Measurements from ENCODE around the gene ADCY2. TPM values are rescaled to one million over a fixed set of nuclear protein-coding genes. Genes with fewer than 3 reads are reported as not detected.

Gene ADCY2
- total RNA-seq, 2 experiments from 2014 or later: not detected

GRCh38 chr5:7577381-7577780 is 181.4 kb downstream of the ADCY2 start:
- no peaks in the 10 kb centered on the region for H3K27me3 Mint-ChIP-seq
- no peak overlapping the region for H3K4me3 Mint-ChIP-seq
- CTCF ChIA-PET: no interaction called here
- no peak for DNase-seq
- no peak overlapping the region for H3K27ac Mint-ChIP-seq
- H3K4me1 Mint-ChIP-seq: no peaks in the 10 kb centered on the region
- H3K9me3 Mint-ChIP-seq: no peaks in the 10 kb centered on the region
- POLR2A ChIA-PET: no interaction called here
- no peaks in the 10 kb centered on the region for H3K36me3 Mint-ChIP-seq (ENCODE audit: low read depth)

GRCh38 chr5:7578071-7578470 is 182.1 kb downstream of the ADCY2 start:
- Mint-ChIP-seq H3K27me3 (no peaks in the 10 kb centered on the region), H3K4me3 (no peak overlapping the region), H3K4me1 (no peaks in the 10 kb centered on the region), H3K9me3 (no peaks in the 10 kb centered on the region), H3K36me3 (ENCODE audit: low read depth) (no peaks in the 10 kb centered on the region), H3K27ac (no peak overlapping the region)
- no peak for DNase-seq
- ChIA-PET POLR2A (no interaction called here), CTCF (no interaction called here)

- DNase-seq: no peak
- no peaks in the 10 kb centered on the region for H3K27me3 Mint-ChIP-seq
- ChIA-PET CTCF (no interaction called here), POLR2A (no interaction called here)
- H3K4me1 Mint-ChIP-seq: no peaks in the 10 kb centered on the region
- H3K27ac Mint-ChIP-seq: no peak overlapping the region
- no peak overlapping the region for H3K4me3 Mint-ChIP-seq
- no peaks in the 10 kb centered on the region for H3K36me3 Mint-ChIP-seq (ENCODE audit: low read depth)
- no peaks in the 10 kb centered on the region for H3K9me3 Mint-ChIP-seq
These were observed 188.8 kb downstream of the ADCY2 start for GRCh38 chr5:7584749-7585148.

GRCh38 chr5:7585807-7586206 is 189.9 kb downstream of the ADCY2 start:
- Mint-ChIP-seq H3K9me3 (no peaks in the 10 kb centered on the region), H3K4me1 (no peaks in the 10 kb centered on the region), H3K36me3 (ENCODE audit: low read depth) (no peaks in the 10 kb centered on the region), H3K4me3 (no peak overlapping the region), H3K27ac (no peak overlapping the region), H3K27me3 (no peaks in the 10 kb centered on the region)
- ChIA-PET CTCF (no interaction called here), POLR2A (no interaction called here)
- DNase-seq: no peak

GRCh38 chr5:7586480-7586879 is 190.5 kb downstream of the ADCY2 start:
- H3K9me3 Mint-ChIP-seq: no peaks in the 10 kb centered on the region
- DNase-seq: no peak
- H3K27me3 Mint-ChIP-seq: no peaks in the 10 kb centered on the region
- no peak overlapping the region for H3K4me3 Mint-ChIP-seq
- POLR2A ChIA-PET: no interaction called here
- CTCF ChIA-PET: no interaction called here
- no peaks in the 10 kb centered on the region for H3K36me3 Mint-ChIP-seq (ENCODE audit: low read depth)
- H3K4me1 Mint-ChIP-seq: no peaks in the 10 kb centered on the region
- no peak overlapping the region for H3K27ac Mint-ChIP-seq

GRCh38 chr5:7589800-7590199 is 193.9 kb downstream of the ADCY2 start:
- CTCF ChIA-PET: no interaction called here
- H3K9me3 Mint-ChIP-seq: no peaks in the 10 kb centered on the region
- no peaks in the 10 kb centered on the region for H3K36me3 Mint-ChIP-seq (ENCODE audit: low read depth)
- no peaks in the 10 kb centered on the region for H3K27me3 Mint-ChIP-seq
- no peak for DNase-seq
- H3K4me3 Mint-ChIP-seq: no peak overlapping the region
- H3K27ac Mint-ChIP-seq: no peak overlapping the region
- H3K4me1 Mint-ChIP-seq: no peaks in the 10 kb centered on the region
- POLR2A ChIA-PET: no interaction called here

GRCh38 chr5:7592910-7593309 is 197.0 kb downstream of the ADCY2 start:
- ChIA-PET POLR2A (no interaction called here), CTCF (no interaction called here)
- DNase-seq: no peak
- Mint-ChIP-seq H3K4me1 (no peaks in the 10 kb centered on the region), H3K27me3 (no peaks in the 10 kb centered on the region), H3K36me3 (ENCODE audit: low read depth) (no peaks in the 10 kb centered on the region), H3K4me3 (no peak overlapping the region), H3K27ac (no peak overlapping the region), H3K9me3 (no peaks in the 10 kb centered on the region)

- ChIA-PET CTCF (no interaction called here), POLR2A (no interaction called here)
- no peak overlapping the region for H3K27ac Mint-ChIP-seq
- peaks cover 5% of the 10 kb centered on the region for H3K9me3 Mint-ChIP-seq
- no peak overlapping the region for H3K4me3 Mint-ChIP-seq
- H3K4me1 Mint-ChIP-seq: no peaks in the 10 kb centered on the region
- no peaks in the 10 kb centered on the region for H3K36me3 Mint-ChIP-seq (ENCODE audit: low read depth)
- no peak for DNase-seq
- H3K27me3 Mint-ChIP-seq: no peaks in the 10 kb centered on the region
These were observed 201.2 kb downstream of the ADCY2 start for GRCh38 chr5:7597059-7597642.

GRCh38 chr5:7606840-7607465 is 211.0 kb downstream of the ADCY2 start:
- Mint-ChIP-seq H3K27ac (no peak overlapping the region), H3K9me3 (peaks cover 3% of the 10 kb centered on the region), H3K4me1 (no peaks in the 10 kb centered on the region), H3K27me3 (no peaks in the 10 kb centered on the region), H3K4me3 (no peak overlapping the region), H3K36me3 (ENCODE audit: low read depth) (no peaks in the 10 kb centered on the region)
- CTCF ChIA-PET: no interaction called here
- DNase-seq: no peak
- POLR2A ChIA-PET: no interaction called here

- CTCF ChIA-PET: no interaction called here
- Mint-ChIP-seq H3K27me3 (no peaks in the 10 kb centered on the region), H3K4me1 (no peaks in the 10 kb centered on the region), H3K4me3 (no peak overlapping the region), H3K36me3 (ENCODE audit: low read depth) (no peaks in the 10 kb centered on the region), H3K9me3 (peaks cover 6% of the 10 kb centered on the region), H3K27ac (no peak overlapping the region)
- POLR2A ChIA-PET: no interaction called here
- no peak for DNase-seq
These were observed 212.8 kb downstream of the ADCY2 start for GRCh38 chr5:7608772-7609171.

GRCh38 chr5:7609726-7610125 is 213.8 kb downstream of the ADCY2 start:
- peaks cover 6% of the 10 kb centered on the region for H3K9me3 Mint-ChIP-seq
- no peaks in the 10 kb centered on the region for H3K36me3 Mint-ChIP-seq (ENCODE audit: low read depth)
- no peaks in the 10 kb centered on the region for H3K4me1 Mint-ChIP-seq
- H3K4me3 Mint-ChIP-seq: no peak overlapping the region
- H3K27me3 Mint-ChIP-seq: no peaks in the 10 kb centered on the region
- H3K27ac Mint-ChIP-seq: no peak overlapping the region
- ChIA-PET POLR2A (no interaction called here), CTCF (no interaction called here)
- DNase-seq: no peak

GRCh38 chr5:7610531-7611177 is 214.7 kb downstream of the ADCY2 start:
- no peaks in the 10 kb centered on the region for H3K27me3 Mint-ChIP-seq
- ChIA-PET CTCF (no interaction called here), POLR2A (no interaction called here)
- peaks cover 6% of the 10 kb centered on the region for H3K9me3 Mint-ChIP-seq
- DNase-seq: no peak
- no peaks in the 10 kb centered on the region for H3K36me3 Mint-ChIP-seq (ENCODE audit: low read depth)
- no peak overlapping the region for H3K27ac Mint-ChIP-seq
- no peaks in the 10 kb centered on the region for H3K4me1 Mint-ChIP-seq
- no peak overlapping the region for H3K4me3 Mint-ChIP-seq

- H3K9me3 Mint-ChIP-seq: peaks cover 6% of the 10 kb centered on the region
- no peaks in the 10 kb centered on the region for H3K36me3 Mint-ChIP-seq (ENCODE audit: low read depth)
- ChIA-PET POLR2A (no interaction called here), CTCF (no interaction called here)
- no peaks in the 10 kb centered on the region for H3K4me1 Mint-ChIP-seq
- no peak overlapping the region for H3K27ac Mint-ChIP-seq
- H3K4me3 Mint-ChIP-seq: no peak overlapping the region
- no peaks in the 10 kb centered on the region for H3K27me3 Mint-ChIP-seq
- no peak for DNase-seq
These were observed 215.6 kb downstream of the ADCY2 start for GRCh38 chr5:7611518-7611917.

GRCh38 chr5:7615566-7616061 is 219.7 kb downstream of the ADCY2 start:
- H3K36me3 Mint-ChIP-seq (ENCODE audit: low read depth): no peaks in the 10 kb centered on the region
- POLR2A ChIA-PET: no interaction called here
- H3K27me3 Mint-ChIP-seq: no peaks in the 10 kb centered on the region
- H3K4me1 Mint-ChIP-seq: no peaks in the 10 kb centered on the region
- H3K4me3 Mint-ChIP-seq: no peak overlapping the region
- CTCF ChIA-PET: no interaction called here
- peaks cover 3% of the 10 kb centered on the region for H3K9me3 Mint-ChIP-seq
- no peak for DNase-seq
- no peak overlapping the region for H3K27ac Mint-ChIP-seq

Data from activated CD4-positive, alpha-beta memory T cell treated with anti-CD3 and anti-CD28 coated beads, Interleukin-2, amount 10 ng/mL, durations not matched to agents 7 days and 5 days (primary cell).